NCI-H1694 treated with DMSO at 0.1 percent for 48 hours (cell line): Measurements from ENCODE around the gene SP140L.
"Not testable (repeated sequence)": the region's sequence is repeated elsewhere in the genome, so short reads cannot be mapped to it uniquely, and the experiment has no call there.

Experiments
- DNase-seq: peaks from one replicate; lab custom pipeline; 2025; lab: John Stamatoyannopoulos, UW

The SP140L gene

DNA sequence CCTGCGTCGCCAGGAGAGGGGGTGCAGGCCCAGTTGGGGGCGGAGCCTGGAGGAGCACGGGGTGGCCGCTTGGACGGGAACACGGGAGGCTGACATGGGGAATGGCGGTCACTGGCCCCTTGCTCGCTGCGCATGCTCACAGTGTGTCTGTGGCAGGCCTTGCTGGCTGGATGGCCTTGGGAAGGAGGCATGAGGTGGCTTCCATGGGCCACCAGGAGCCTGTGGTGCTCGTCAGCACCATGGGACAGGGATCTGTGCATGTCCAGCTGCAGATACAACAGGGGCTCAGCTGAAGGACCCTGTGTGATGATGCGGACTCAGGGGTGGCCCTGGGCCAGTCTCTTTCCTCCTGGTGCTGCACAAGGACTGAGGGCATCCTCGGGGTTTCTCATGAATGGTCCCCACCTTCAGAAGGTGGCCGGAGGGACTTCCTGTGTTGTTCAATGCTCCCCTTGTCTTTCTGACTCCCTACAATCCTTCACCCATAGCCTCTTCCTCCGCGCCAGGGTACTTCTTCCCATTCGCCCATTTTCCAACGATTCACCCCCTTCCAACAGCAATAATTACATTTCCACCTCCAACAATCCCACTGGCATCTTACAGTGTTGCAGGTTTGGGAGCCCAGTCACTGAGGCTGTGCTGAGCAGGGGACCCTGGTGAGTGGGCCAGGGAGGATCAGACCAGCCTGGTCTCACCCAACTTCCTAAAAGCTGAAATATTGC, 3.4 kb upstream of the SP140L start:
- DNase-seq, result no peak

DNA sequence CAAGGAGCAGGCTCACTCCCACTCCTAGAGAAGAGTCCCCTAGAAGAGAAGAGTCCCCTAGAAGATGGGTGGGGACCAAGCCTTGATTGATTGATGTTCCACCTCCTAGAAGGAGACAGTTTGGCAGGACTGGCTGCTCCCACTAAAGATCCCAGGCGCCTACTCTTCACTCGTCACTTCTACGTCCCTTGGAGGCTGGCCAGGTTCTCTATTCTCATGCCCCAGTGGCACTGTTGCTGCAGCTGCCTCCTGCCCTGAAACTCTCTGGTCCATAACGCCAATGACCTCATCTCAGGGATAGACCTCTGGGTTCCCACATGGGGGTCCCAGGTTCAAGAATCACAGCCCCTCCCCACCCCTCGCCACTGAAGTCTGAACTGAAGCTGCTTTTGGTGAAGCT, 2.5 kb upstream of the SP140L start:
- DNase-seq, result no peak

DNA sequence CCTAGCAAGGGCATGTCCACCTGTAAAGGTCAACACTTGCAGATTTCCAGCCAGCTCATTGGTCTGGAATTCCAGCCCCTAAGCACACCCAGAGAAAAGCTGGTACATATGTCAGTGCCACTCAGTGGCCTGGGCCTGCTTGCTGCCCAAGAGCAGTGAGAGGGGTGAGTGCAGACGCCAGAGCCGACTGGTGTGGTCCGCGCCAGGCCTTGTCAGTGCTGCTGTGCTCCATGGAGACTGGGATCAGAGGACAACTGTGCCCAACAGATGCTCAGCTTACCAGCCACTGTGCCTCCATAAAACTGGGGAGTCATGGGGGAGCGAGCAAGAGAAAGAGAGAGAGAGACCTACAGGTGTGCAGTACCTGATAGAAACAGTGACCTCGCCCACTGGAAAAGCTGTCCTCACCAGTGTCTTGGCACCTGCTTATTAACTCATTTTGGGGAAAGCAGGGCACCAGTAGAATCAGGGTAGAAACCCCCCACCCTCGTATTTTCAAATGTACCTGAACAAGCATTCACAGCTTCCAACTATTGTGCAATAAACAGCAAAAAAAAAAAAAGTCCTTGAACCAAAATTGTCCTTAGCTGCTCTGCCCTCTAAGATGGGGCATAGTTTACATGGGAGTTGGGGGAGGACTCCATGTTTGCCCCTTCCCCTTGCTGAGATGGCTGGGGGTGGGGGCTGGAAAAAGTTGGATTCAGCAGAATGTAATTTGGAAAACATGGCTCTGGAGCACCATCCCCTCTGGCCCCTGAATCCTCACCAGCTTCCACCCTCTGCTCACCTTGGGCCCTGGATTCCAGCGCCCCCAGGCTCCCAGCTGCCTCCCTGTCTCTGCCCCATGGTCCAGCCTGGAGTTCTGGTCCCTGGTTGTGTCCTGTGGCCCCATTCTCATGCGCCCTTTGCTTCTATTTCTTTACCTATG, 1.4 kb upstream of the SP140L start:
- DNase-seq, result no peak

DNA sequence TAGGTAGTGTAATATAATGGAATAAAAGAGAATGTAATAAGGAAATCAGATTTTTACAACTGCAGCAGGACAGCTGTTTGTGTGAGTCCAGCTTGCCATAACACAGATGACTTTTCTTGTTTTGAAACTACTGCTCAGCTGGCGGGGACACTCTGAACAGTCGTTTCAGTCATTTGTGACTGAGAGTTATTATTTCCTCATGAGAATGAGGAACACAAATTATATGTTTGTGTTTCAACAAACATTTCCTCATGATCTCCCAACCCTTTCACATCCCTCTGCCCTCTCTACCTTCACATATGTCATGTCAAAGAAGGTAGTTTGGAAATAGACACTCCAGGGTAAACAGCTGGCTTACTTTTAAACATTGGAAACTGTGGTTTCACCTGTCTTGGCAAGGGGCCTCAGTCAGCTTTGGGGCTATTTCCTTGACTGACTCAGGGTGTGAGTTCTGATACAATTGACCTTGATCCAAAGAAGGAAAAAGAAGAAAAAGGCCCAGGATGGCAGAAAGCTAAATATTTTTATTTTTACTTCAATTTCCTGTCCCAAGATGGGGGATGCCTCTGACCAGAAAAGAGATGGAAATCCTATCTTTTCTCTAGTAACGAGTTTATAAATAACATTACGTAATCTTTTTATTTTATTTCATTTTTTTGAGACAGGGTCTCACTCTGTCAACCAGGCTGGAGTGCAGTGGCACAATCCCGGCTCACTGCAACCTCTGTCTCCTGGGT, 593 bp downstream of the SP140L start:
- DNase-seq, result no peak

DNA sequence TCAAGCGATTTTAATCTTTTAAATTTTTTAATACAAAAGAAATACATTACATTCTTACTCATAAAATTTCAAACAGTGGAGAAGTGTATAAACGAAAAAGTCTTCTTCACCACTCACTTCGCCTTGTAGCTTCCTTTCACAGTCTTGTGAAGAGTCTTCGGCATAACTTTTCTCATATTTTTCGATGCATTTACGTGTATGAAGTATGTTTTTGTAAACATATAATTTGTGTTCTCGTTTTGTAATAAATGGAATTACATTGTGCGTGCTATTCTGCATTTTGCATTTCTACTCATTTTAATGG, 1.1 kb downstream of the SP140L start:
- DNase-seq, result no peak

DNA sequence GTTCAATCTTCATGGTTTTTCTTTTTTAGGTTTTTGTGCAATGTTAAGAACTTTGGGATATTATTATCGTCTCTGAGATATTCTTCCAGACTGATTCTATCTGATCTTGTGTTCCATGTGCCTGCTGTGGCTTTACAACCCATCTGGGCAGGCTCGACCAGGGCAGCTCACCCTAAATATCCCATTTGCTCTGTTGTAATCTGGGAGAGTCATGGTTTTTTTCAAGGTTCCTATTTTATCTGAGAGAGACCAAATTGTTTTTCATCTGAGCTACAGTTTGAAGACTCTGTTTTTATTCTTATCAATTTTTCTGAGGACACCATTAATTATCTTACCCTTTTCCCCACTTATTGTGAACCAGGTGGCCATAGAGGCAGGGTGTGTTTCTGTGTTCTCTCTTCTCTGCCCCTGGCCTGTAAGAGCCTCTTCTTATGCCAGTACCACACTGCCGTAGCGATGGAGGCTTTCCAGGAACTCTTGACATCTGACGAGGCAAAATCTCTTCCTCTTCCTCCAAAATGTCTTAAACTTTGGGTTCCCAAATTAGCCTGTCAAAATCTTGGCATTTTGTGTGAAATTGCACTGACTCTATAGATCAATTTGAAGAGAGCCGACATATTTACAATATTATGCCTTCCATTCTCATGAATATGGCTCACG, 3.1 kb downstream of the SP140L start:
- no peak for DNase-seq

DNA sequence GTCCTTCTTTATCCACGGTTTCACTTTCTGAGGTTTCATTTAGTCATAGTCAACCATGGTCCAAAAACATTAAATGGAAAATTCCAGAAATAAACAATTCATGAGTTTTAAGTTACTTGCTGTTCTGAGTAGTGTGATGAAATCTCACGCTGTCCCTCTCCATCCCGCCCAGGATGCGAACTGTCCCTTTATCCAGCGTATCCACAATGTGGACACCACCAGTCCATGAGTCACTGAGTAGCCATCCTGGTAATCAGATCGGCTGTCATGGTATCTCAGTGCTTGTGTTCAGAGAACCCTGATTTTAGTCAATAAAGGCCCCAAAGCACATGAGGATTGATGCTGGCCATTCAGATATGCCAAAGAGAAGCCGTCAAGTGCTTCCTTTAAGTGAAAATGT, 3.7 kb downstream of the SP140L start:
- DNase-seq, result no peak

DNA sequence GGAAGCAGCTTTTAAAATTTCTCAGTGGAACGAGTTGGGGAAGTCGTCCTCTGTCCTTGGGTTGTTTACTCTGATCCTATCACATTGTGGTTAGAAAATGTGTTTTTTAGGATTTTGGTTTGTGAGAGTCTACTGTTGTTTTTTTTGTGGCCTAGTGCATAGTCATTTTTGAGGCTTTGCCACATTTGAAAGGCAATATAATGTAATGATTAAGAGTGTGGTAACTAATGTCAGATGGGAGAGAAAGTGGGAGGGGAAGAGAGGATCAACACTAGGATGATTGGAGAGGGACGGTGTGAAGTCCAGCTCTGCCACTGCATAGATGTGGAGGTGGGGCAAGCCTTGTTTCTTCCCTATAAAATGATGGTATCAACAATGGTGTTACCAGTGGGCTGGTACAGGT, 8.5 kb downstream of the SP140L start:
- no peak for DNase-seq

DNA sequence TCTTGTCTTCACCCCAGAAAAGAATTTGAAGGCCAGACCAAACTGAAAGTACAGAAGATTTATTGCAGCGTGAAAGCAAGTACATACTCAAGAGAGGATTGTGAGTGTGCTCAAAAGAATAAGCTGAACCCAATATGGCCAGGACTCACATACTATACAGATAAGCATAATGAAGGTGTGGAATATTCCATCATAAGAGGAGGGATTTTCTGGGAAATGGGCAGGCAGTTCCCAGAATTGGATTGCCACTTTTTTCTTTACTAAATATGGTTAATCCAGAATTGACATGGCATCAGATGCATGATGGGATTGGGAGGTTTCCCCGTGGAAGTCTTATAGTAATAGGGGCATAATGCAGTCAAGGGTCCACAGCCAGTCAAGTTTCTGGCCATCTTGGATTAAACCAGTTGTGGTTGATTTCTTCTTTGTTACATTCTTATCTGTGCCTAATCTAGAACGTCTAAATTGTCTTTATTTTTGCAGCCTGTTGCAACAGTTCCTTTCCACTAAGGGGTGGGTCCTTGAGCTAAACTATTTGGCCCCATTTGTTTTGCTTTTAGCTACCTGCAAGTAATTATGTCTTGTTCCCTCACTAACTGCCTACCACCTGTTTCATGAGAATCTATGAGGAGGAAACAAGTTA, 9.0 kb downstream of the SP140L start:
- no peak for DNase-seq

DNA sequence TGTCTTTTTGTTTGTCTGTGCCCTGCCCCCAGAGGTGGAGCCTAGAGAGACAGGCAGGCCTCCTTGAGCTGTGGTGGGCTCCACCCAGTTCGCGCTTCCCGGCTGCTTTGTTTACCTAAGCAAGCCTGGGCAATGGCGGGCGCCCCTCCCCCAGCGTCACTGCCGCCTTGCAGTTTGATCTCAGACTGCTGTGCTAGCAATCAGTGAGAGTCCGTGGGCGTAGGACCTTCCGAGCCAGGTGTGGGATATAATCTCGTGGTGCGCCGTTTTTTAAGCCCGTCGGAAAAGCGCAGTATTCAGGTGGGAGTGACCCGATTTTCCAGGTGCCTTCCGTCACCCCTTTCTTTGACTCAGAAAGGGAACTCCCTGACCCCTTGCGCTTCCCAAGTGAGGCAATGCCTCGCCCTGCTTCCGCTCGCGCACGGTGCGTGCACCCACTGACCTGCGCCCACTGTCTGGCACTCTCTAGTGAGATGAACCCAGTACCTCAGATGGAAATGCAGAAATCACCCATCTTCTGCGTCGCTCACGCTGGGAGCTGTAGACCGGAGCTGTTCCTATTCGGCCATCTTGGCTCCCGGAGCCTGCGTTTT, 15.0 kb downstream of the SP140L start:
- not testable (repeated sequence) for DNase-seq

DNA sequence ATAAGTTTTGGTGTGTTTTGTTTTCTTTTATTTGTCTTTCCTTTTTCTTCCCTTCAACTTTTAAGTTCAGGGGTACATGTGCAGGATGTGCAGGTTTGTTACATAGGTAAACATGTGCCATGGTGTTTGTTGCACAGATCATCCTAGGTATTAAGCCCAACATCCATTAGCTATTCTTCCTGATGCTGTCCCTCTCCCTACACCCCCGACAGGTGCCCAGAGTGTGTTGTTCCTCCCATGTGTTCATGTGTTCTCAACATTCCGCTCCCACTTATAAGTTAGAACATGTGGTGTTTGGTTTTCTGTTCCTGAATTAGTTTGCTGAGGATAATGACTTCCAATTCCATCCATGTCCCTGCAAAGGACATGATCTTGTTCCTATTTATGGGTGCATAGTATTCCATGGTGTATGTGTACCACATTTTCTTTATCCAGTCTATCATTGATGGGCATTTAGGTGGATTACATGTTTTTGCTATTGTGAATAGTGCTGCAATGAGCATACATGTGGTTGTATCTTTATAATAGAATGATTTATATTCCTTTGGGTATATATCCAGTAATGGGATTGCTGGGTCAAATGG, 16.1 kb downstream of the SP140L start:
- not testable (repeated sequence) for DNase-seq

DNA sequence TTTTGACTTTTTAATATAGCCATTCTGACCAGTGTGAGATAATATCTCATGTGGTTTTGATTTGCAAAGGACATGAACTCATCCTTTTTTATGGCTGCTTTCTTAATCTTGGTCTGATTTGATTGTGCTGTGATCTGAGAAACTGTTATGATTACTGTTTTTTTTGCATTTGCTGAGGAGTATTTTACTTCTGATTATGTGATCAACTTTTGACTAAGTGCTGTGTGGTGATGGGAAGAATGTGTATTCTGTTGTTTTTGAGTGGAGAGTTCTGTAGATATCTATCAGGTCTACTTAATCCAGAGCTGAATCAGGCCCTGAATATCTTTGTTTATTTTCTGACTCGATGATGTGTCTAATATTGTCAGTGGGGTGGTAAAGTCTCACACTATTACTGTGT, 16.8 kb downstream of the SP140L start:
- DNase-seq, result no peak

DNA sequence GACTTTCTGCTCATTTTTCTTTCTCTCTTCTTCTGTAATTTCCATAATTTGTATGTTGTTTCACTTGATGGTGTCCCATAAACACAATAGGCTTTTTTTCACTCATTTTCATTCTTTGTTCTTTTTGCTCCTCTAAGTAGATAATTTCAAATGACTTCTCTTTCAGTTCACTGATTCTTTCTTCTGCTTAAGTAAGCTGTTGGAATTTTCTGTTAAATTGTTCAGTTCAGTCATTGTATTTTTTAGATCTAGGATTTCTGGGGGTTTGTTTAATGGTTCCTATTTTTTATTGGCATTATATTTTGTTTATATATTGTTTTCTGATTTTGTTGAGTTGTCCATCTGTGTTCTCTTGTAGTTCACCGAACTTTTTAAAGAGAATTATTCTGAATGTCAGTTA, 19.5 kb downstream of the SP140L start:
- no peak for DNase-seq

DNA sequence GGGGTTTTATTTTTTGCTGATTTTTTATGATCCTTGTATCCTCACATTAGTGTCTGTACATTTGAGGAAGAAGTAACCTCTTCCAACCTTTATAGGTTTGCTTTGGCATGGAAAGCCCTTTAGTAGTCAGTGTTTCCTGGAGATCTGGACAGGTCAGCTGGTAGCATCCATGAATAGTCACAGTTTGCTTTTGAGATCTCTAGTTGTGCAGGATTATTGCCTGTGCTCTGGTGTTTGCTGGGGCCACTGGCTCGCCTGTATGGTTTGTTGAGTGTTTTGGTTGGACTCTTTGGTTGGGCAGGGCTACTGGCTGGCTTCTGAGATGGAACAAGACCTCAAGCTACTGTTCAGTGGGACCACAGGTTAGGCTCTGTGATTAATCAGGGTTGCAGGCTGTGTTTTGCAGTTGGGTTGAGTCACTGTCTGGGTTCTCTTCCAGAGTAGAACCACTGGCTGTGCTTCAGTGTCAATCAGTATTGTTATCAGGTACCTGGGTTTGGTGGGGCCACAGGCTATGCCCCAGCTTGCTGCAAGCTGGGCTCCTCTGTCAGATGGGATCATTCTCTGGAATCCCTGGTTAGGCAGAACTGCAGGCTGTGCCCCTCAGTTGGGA, 20.0 kb downstream of the SP140L start:
- DNase-seq, result no peak

DNA sequence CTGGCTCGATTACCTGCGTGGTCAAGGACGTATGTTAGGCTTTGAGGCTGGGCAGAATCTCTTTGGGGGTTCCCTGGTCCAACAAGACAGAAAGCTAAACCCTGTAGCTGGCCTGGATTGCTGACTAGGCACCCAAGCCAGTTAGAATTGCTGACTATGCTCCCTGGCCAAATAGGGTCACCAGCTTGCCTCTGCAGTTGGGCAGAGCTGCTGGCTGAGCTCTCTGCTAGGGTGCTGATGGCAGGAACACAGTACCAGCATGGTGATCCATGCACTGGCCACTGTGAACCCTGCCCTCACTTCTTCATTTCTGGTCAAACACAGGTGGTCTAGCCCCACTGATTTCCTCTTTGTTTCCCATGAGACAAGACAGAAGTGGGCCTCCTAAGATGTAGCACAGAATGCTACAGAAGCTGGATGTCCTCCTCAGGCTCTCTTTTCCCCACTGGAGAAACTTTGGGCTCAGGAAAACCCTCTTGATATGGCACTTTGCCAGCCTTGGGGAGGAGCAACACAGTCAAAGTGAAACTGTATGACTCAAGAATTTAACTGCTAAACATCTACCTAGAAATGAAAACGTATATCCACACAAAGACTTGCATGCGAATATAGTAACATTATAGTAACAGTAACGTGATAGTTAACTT, 20.8 kb downstream of the SP140L start:
- no peak for DNase-seq

DNA sequence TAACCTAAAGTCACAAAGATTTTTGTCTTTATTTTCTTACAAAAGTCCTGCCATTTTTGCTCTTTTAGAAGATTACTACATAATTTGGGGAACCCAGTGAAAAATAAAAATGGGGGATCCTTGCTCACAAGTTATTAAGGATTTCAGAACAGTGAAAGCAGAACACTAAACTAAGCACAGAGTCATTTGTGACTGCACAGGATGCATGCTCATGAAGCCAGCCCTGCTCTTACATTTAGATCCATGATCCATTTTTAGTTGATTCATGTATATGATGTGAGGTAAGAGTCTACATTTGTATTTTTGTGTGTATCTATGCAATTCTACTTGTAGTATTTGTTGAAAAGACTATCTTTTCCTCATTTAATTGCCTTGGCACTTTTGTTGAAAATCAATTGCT, 21.8 kb downstream of the SP140L start:
- DNase-seq, result no peak

DNA sequence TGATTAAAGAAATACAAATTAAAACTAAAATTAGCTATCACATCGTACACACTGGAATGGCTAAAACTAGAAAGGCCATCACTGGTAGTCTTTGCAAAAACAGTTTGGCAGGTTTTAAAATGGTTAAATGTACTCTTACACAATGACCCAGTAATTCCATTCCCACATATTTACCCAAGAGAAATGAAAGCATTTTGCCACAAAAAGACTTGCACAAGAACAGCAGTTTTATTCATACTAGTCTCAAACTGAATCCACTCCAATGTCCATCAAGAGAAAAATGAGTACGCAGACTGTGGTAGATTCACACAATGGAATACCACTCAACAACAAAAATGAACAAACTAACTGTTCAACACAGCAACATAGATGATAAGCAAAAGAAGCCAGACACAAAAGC, 29.1 kb downstream of the SP140L start:
- no peak for DNase-seq

DNA sequence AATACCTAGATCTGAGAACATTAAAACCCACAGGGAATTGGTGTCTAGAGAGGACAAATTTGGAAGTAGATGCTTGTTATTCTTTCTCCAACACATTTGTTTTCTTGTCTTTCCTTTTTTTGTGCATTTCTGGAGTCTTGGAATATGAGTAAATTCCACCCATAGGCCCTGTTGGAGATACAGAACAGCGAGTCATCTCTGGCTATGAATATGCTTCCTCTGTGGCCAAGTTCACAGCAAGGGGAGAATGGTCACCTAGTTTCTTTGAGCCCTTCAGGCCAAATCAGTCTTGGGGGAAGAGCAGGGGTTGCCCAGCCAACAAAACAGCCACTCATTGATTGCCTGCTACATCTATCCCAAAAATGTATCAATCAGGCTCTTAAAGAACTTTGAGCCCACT, 31.3 kb downstream of the SP140L start:
- no peak for DNase-seq

DNA sequence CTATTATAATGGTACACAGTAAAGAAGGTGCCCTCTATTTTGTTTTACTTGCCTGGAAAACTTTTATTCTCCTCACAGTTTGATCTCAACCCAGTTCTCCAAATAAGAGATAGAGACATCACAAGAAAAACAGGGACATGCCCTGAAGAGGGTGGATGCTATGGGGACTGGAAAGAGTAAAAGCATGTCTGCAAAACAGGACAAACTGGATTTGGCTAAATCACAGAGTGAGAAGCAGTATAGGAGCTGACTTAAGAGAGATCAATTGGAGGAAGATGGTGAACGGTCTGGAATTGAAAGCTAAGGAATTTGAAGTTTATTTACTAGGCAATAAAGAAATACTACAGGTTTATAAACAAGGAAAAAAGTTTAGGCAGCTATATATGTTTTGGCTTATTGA, 33.0 kb downstream of the SP140L start:
- DNase-seq, result no peak

DNA sequence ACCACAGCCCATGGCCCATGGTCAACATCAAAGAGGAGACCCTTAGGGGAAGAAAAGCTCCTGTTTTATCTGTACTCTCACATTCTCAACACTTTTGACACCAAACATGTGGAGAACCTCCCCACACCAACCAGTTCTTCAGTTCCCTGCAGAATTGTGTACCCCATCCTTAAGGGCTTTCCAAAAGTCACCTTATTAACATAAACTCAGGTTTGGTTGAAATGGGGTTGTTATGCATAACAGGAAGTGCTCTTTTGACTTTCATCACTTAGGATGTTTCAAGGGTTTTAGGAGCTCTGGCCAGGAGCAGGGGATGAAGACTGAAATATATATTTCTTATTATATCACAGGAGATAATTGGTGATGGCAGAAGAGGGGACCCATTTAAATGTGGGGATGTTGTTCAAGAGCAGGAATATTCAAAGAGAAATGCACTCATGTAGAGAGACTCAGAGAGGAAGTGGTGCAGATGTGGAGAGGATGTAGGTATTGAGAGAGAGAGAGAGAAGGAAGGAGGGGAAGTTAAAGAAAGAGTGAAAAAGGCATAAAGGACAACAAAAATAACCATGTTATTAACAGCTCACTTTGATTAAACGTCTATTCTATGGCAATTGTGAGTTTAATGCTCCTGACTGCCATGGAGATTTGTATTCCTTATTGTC, 35.2 kb downstream of the SP140L start:
- DNase-seq, result no peak
